ENCODE data around the gene ACP6.
"Not testable (repeated sequence)": the region's sequence is repeated elsewhere in the genome, so short reads cannot be mapped to it uniquely, and the experiment has no call there.

ACP6 gene

GRCh38 chr1:147670319-147671001 is at the start of gene ACP6:
Gene ACP6, minus strand, starts transcription at chr1:147670524. Its CDS starts 476 bp downstream, at chr1:147670048.
- peak; percentile 82 for DNase-seq

- DNase-seq = no peak
Measured at GRCh38 chr1:147719711-147720225, 49.4 kb upstream of the ACP6 start.

- DNase-seq = no peak
Measured at GRCh38 chr1:147719029-147719698, 48.8 kb upstream of the ACP6 start.

GRCh38 chr1:147717706-147718097 is 47.4 kb upstream of the ACP6 start:
- DNase-seq = no peak

GRCh38 chr1:147717051-147717705 is 46.9 kb upstream of the ACP6 start:
- DNase-seq = no peak

GRCh38 chr1:147712605-147713004 is 42.3 kb upstream of the ACP6 start:
- no peak for DNase-seq

- DNase-seq = peak; percentile 63
Measured at GRCh38 chr1:147700042-147701006, 30.0 kb upstream of the ACP6 start.

- DNase-seq = no peak
Measured at GRCh38 chr1:147699686-147700041, 29.3 kb upstream of the ACP6 start.

GRCh38 chr1:147683163-147683763 is 12.9 kb upstream of the ACP6 start:
- no peak for DNase-seq

GRCh38 chr1:147680608-147681235 is 10.4 kb upstream of the ACP6 start:
- DNase-seq = not testable (repeated sequence)

GRCh38 chr1:147677681-147678080 is 7.4 kb upstream of the ACP6 start:
- DNase-seq = not testable (repeated sequence)

- DNase-seq = no peak
Measured at GRCh38 chr1:147676311-147677085, 6.2 kb upstream of the ACP6 start.

GRCh38 chr1:147673816-147674215 is 3.5 kb upstream of the ACP6 start:
- DNase-seq = no peak

GRCh38 chr1:147673406-147673805 is 3.1 kb upstream of the ACP6 start:
- DNase-seq = no peak

GRCh38 chr1:147669469-147670318 is 630 bp downstream of the ACP6 start:
- no peak for DNase-seq

GRCh38 chr1:147665521-147665920 is 4.8 kb downstream of the ACP6 start:
- DNase-seq = no peak

- no peak for DNase-seq
Measured at GRCh38 chr1:147664206-147664605, 6.1 kb downstream of the ACP6 start.

GRCh38 chr1:147654511-147654910 is 15.8 kb downstream of the ACP6 start:
- DNase-seq = no peak

GRCh38 chr1:147652306-147652705 is 18.0 kb downstream of the ACP6 start:
- no peak for DNase-seq

- DNase-seq = no peak
Measured at GRCh38 chr1:147651466-147651865, 18.9 kb downstream of the ACP6 start.
